HepG2 (cell line): ENCODE data around the gene ELP2.

Source experiments
- HMGXB3 ChIP-seq: sonication (generic); formaldehyde crosslinking; IDR thresholded peaks from 2 replicates; pipeline ENCODE4 v1.4.0; 2020; ENCODE audit warnings: missing genetic modification reagents, borderline replicate concordance
- MAFF ChIP-seq: IDR thresholded peaks from 2 replicates; pipeline ENCODE4 v1.6.1; 2011; ENCODE audit warnings: low read depth, low read length, improper control_type of control experiment
- POLR2AphosphoS2 ChIP-seq: IDR thresholded peaks from 2 replicates; pipeline ENCODE4 v1.6.1; 2011; ENCODE audit warnings: low read depth, low read length, improper control_type of control experiment
- TEAD3 ChIP-seq: optimal IDR thresholded peaks from 2 replicates; pipeline ENCODE3; 2016; ENCODE audit warnings: borderline replicate concordance
- ZNF180 ChIP-seq: sonication (generic); formaldehyde crosslinking; IDR thresholded peaks from 2 replicates; pipeline ENCODE4 v1.4.0; 2020; ENCODE audit warnings: low read depth, missing genetic modification reagents, borderline replicate concordance
- ZNF703 ChIP-seq: sonication (generic); formaldehyde crosslinking; IDR thresholded peaks from 2 replicates; pipeline ENCODE4 v1.5.1; 2020; ENCODE audit warnings: missing genetic modification reagents, mild to moderate bottlenecking, moderate library complexity, borderline replicate concordance
- TF ChIP-seq, protein P1 (sequence below): sonication (generic); formaldehyde crosslinking; IDR thresholded peaks from 2 replicates; pipeline ENCODE4 v1.5.1; 2020; ENCODE audit warnings: mild to moderate bottlenecking, missing genetic modification reagents, borderline replicate concordance
- TF ChIP-seq, protein P2 (sequence below): sonication (generic); formaldehyde crosslinking; IDR thresholded peaks from 2 replicates; pipeline ENCODE4 v1.5.0; 2020; ENCODE audit warnings: mild to moderate bottlenecking, missing genetic modification reagents, moderate library complexity
- TF ChIP-seq, protein P3 (sequence below): sonication (generic); formaldehyde crosslinking; IDR thresholded peaks from 2 replicates; pipeline ENCODE4 v1.9.0; 2021; ENCODE audit warnings: mild to moderate bottlenecking, missing genetic modification reagents

- TF ChIP-seq ZNF180 (CRISPR knock-in tag) = no peak
- TF ChIP-seq MAFF = no peak
- TF ChIP-seq TEAD3 = no peak
- no peak for TF ChIP-seq ZNF703 (CRISPR knock-in tag)
- TF ChIP-seq, protein P1, sequence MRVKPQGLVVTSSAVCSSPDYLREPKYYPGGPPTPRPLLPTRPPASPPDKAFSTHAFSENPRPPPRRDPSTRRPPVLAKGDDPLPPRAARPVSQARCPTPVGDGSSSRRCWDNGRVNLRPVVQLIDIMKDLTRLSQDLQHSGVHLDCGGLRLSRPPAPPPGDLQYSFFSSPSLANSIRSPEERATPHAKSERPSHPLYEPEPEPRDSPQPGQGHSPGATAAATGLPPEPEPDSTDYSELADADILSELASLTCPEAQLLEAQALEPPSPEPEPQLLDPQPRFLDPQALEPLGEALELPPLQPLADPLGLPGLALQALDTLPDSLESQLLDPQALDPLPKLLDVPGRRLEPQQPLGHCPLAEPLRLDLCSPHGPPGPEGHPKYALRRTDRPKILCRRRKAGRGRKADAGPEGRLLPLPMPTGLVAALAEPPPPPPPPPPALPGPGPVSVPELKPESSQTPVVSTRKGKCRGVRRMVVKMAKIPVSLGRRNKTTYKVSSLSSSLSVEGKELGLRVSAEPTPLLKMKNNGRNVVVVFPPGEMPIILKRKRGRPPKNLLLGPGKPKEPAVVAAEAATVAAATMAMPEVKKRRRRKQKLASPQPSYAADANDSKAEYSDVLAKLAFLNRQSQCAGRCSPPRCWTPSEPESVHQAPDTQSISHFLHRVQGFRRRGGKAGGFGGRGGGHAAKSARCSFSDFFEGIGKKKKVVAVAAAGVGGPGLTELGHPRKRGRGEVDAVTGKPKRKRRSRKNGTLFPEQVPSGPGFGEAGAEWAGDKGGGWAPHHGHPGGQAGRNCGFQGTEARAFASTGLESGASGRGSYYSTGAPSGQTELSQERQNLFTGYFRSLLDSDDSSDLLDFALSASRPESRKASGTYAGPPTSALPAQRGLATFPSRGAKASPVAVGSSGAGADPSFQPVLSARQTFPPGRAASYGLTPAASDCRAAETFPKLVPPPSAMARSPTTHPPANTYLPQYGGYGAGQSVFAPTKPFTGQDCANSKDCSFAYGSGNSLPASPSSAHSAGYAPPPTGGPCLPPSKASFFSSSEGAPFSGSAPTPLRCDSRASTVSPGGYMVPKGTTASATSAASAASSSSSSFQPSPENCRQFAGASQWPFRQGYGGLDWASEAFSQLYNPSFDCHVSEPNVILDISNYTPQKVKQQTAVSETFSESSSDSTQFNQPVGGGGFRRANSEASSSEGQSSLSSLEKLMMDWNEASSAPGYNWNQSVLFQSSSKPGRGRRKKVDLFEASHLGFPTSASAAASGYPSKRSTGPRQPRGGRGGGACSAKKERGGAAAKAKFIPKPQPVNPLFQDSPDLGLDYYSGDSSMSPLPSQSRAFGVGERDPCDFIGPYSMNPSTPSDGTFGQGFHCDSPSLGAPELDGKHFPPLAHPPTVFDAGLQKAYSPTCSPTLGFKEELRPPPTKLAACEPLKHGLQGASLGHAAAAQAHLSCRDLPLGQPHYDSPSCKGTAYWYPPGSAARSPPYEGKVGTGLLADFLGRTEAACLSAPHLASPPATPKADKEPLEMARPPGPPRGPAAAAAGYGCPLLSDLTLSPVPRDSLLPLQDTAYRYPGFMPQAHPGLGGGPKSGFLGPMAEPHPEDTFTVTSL (CRISPR knock-in tag) = no peak
- TF ChIP-seq, protein P2, sequence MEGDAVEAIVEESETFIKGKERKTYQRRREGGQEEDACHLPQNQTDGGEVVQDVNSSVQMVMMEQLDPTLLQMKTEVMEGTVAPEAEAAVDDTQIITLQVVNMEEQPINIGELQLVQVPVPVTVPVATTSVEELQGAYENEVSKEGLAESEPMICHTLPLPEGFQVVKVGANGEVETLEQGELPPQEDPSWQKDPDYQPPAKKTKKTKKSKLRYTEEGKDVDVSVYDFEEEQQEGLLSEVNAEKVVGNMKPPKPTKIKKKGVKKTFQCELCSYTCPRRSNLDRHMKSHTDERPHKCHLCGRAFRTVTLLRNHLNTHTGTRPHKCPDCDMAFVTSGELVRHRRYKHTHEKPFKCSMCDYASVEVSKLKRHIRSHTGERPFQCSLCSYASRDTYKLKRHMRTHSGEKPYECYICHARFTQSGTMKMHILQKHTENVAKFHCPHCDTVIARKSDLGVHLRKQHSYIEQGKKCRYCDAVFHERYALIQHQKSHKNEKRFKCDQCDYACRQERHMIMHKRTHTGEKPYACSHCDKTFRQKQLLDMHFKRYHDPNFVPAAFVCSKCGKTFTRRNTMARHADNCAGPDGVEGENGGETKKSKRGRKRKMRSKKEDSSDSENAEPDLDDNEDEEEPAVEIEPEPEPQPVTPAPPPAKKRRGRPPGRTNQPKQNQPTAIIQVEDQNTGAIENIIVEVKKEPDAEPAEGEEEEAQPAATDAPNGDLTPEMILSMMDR (CRISPR knock-in tag) = no peak
- TF ChIP-seq, protein P3, sequence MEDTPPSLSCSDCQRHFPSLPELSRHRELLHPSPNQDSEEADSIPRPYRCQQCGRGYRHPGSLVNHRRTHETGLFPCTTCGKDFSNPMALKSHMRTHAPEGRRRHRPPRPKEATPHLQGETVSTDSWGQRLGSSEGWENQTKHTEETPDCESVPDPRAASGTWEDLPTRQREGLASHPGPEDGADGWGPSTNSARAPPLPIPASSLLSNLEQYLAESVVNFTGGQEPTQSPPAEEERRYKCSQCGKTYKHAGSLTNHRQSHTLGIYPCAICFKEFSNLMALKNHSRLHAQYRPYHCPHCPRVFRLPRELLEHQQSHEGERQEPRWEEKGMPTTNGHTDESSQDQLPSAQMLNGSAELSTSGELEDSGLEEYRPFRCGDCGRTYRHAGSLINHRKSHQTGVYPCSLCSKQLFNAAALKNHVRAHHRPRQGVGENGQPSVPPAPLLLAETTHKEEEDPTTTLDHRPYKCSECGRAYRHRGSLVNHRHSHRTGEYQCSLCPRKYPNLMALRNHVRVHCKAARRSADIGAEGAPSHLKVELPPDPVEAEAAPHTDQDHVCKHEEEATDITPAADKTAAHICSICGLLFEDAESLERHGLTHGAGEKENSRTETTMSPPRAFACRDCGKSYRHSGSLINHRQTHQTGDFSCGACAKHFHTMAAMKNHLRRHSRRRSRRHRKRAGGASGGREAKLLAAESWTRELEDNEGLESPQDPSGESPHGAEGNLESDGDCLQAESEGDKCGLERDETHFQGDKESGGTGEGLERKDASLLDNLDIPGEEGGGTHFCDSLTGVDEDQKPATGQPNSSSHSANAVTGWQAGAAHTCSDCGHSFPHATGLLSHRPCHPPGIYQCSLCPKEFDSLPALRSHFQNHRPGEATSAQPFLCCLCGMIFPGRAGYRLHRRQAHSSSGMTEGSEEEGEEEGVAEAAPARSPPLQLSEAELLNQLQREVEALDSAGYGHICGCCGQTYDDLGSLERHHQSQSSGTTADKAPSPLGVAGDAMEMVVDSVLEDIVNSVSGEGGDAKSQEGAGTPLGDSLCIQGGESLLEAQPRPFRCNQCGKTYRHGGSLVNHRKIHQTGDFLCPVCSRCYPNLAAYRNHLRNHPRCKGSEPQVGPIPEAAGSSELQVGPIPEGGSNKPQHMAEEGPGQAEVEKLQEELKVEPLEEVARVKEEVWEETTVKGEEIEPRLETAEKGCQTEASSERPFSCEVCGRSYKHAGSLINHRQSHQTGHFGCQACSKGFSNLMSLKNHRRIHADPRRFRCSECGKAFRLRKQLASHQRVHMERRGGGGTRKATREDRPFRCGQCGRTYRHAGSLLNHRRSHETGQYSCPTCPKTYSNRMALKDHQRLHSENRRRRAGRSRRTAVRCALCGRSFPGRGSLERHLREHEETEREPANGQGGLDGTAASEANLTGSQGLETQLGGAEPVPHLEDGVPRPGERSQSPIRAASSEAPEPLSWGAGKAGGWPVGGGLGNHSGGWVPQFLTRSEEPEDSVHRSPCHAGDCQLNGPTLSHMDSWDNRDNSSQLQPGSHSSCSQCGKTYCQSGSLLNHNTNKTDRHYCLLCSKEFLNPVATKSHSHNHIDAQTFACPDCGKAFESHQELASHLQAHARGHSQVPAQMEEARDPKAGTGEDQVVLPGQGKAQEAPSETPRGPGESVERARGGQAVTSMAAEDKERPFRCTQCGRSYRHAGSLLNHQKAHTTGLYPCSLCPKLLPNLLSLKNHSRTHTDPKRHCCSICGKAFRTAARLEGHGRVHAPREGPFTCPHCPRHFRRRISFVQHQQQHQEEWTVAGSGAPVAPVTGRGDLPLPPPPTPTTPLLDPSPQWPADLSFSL (CRISPR knock-in tag) = no peak
- TF ChIP-seq HMGXB3 (CRISPR knock-in tag) = no peak
- no peak for TF ChIP-seq POLR2AphosphoS2
Observed at GRCh38 chr18:36191711-36192110, 62.0 kb downstream of the ELP2 start.
